ENCODE data around the gene C1QTNF12.

C1QTNF12 gene

DNA sequence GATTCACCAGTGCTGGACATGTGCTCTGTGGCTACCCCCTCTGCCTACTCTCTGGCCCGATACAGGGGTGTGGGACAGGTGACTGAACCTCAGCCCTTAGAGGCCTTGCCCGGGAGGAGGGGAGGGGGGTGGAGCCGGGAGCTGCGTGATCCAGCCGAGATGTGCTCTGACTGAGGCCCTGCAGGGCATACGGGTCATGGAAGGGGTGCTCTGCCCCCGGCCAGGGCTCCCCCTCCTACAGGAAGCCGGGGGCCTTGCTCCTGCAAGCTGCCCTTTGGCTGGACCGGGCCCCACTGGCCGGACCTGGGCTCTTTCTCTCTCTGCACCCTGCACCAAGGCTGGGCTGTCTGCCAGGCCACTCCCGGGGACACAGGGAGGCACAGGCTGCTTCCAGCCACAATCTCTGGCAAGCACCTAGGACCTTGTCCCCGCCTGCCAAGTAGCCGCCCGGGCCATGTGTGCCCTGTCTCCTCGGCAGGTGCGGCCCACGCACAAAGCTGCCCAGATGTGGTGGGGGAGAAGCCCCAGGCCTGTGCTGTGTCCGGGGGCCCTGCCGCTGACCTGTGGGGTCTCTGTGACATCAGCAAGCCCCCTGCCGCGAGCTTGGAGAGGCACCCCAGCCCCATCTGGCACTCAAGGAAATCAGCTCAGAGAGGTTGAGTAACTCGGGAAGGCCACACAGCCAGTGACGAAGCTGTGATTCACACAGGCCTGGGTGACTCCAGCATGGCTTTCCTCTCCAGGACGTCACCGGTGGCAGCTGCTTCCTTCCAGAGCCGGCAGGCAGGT lies 35.2 kb upstream of the C1QTNF12 start:
- peak; percentile 7 for DNase-seq

DNA sequence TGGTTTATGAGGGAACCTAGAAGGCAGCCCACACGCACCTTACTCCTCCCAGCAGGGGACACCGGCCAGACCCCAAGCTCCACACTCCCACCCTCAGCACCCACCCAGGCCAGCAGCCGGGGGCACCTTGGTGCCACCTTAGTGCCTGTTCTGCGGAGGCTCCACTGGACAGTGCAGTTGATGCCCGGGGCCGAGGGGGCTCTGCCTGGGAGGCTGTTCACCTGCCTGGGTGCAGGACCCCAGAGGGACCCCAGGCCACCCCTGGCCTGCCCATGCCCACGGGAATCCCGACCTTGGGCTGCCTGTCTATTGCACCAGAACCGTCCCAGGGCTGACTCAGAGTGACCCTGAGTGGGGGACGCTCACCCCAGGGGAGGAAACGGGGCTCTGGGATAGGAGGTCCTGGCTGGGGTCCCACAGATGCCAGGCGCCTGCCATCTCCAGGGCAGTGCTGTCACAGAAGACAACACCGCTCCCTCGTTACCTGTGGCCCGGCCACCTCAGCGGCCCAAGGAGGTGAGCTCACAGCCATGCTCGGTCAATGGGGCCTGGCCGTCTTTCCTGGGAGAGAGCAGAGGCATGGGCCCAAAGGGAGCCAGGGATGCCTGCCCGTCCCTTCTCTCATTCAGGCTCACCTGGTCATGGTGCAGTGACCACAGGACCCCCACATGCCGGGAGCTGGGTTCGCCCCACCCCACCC lies 34.4 kb upstream of the C1QTNF12 start:
- DNase-seq = no peak

DNA sequence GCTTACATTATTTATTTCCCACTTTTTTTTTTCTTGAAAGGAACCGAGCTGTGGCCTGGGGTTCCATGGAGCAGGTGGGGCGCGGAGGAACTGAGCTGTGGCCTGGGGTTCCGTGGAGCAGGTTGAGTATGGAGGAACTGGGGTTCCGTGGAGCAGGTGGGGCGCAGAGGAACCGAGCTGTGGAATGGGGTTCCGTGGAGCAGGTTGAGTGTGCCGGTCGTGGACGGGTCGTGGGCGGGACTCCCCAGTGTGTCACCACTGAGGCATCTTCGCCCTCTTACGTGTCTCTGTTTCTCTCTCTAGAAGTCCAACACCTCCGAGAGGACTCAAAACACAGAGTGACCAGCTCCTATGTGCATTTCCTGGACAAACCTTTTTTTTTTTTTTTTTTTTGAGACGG lies 32.5 kb upstream of the C1QTNF12 start:
- DNase-seq = no peak

DNA sequence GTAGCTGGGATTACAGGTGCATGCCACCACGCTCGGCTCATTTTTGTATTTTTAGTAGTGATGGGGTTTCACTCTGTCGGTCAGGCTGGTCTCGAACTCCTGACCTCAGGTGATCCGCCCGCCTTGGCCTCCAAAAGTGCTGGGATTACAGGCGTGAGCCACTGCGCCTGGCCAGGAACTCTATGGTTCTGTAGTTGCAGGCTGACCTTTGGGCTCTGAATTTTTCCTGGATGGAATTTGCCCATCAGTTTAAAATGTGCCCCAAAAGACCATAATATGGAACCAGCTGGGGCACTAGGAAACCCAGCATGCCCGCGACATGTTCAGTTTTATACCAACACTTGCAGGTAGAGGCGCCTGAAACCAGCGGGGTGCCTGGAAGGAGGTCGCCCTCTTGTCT lies 32.1 kb upstream of the C1QTNF12 start:
- no peak for DNase-seq

DNA sequence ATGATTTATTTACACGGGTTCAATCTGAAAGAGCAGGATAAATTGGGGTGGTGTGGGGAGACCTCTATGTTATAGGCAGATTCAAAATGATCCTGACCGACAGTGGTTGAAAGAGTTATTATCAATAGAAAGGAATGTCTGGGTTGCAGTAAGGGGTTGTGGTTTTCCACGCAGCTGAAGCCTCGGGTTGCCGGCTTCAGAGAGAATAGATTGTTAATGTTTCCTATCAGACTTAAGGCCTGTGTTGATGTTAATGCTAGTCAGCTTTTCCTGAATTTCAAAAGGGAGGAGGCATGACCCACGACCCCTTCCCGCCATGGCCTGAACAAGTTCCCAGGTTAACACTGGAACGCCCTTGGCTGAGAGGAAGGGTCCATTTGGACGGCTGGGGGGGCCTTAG lies 29.3 kb upstream of the C1QTNF12 start:
- DNase-seq = no peak

DNA sequence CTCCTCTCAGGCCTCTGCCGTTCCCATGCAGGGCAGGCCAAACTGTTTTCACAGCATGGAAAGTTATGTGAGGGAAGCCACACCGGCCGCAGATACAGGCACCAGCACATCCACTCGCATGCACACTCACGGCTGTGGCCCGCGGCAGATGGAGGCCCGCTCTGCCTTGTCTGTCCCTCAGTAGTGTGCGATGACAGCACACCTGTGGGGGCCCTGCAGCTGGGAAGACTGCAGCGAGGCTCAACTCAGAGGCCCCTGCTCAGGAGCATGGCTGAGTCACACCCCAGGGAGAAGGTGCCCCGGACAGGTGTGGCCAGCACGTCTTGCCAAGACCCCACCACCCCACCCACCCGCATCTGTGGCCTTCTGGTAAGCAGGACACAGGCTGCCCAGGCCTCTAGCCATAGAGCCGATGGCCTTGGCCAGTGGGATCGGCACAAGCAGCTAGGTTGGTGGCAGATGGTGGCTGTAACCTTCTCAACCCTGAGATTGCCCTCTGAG lies 28.5 kb upstream of the C1QTNF12 start:
- no peak for DNase-seq

DNA sequence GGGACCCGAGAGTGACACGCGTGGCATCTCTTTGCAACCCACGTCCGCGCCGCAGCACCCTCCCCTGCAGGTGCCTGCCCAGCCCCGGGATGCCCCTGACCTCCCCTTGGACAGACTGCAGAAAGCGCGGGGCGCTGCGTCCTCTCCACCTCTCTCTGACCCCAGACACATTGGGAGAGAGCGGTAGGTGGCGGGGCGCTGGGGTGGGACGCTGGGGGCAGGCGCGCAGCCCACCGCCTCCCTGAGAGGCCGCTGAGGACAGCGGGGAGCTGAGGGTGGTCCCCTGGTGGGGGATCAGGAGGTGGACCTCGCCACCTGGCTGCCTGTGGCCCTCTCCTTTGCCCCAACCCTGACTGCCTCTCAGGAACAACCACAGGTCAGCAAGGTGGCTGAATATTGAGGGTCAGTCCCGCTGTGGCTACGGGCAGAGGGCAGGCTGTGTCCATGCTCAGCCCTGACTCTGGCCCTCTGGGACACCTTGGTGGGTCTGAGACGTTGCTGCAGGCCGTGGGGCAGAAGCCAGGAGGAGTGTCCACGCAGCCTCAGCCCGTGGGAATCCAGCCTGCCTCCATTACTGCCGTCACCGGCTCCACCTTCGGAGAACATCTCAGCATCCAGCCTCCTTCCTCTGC lies 27.9 kb upstream of the C1QTNF12 start:
- no peak for DNase-seq

DNA sequence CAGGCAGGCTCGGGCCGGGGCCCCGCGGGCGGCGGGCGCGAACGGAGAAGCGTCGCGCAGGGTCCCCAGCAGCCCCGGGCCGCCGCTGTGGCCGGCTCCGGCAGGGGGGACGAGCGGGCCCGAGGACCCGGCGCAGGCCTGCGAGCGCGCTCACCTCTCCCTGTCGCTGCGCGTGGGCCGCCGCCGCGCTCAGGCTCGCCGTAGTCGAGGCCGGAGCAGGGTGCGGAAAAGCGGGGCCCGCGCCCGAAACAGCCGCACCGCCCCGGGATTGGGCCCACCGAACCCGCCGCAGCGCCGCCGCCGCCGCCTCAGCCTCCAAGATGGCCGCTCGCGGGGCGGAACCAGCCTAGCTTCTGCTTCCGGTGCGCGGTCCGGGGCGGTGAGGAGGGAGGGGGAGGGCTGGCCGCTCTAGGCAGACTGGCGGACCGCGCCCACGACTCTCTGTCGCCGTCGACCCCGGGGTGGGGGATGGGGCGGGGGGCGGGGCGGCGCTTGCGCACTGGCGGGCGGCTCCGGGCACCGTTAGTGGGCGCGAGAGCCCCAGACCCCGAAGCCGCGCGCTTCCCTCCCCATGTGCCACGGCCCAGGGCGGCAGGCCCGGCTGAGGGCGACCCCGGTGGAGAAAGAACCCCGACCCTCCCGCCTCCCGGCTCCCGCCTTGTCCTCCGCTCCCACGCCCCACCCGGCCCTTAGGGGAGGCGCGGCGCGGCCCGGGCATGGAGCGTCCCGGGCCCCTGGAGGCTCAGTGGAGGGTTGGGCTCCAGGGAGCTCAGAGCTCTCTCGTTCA lies 27.2 kb upstream of the C1QTNF12 start, which contains the start of gene UBE2J2:
Gene UBE2J2 (minus strand): TSS at position 343 of the 787 bp plus-strand sequence. CDS start 5,862 bp downstream, outside the sequence.
- DNase-seq = peak; percentile 86

DNA sequence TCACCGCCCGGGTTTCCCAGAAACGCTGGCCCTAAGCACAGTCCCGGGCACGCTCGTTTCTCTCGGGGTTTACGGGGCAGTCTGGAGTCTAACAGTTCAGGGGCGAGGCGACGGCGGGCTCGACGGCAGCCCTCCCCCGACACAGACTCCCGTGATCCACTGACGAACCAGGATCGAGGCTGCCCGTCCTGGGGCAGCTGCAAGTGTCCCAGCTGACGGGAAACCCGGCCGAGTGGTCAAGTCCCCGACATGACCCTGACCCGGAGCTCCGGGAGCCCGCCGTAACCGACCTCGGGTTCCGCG lies 26.6 kb upstream of the C1QTNF12 start:
- DNase-seq = no peak

DNA sequence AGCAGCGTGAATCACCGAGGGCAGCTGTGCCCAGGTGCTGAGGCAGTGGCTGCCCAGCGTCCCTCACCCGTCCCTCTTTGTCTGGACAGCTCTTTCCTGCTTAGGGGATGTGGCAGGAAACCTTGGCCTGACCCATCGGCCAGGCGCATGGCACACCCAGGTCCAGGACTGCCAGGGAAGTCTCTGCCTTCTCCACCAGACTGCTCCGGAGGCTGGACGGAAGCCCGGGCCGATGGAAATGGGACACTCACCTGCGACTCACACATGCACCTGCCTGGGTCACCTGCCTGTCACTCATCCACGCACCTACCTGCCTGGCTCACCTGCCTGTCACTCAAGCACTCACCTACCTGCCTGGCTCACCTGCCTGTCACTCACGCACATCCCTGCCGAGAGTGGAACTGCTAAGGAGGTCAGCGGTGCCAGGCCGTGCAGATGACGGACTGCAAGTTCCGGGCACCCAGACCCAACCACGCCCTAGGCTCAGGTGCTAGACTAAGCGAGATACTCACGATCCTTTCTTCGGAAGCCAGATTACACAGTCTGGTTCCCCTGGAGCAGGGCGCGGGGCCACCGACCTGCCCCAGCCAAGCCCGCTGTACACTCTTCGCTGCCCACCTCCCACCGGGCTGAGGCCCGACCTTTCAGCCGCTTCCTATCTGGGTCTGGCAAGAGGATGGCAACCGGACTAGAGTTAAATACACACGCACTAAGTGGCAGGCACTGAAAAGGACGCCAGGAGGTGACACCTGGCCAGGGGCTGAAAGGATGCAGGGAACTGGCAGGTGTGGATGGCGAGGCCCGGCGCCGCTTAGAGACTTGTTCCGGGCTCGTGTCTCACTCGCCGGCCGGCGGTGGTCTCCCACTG lies 26.1 kb upstream of the C1QTNF12 start:
- DNase-seq = peak; percentile 32

DNA sequence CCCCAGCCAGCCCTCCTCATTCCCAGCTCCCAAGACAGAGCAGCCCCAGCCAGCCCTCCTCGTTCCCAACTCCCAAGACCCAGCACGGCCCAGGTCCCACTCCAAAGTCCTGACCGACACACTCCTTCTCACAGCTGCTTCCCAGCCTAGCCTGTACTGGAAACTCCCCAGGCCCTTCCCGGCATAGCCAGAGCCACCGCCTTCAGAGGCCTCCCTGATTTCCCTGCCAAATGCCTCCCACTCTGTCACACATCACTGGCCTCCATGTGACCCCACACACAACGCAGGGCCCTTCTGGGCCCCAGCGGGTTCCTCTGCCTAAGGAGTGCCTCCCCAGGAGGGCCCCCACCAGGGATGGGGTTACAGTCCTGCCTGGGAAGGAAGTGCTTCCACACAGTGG lies 24.3 kb upstream of the C1QTNF12 start:
- no peak for DNase-seq

DNA sequence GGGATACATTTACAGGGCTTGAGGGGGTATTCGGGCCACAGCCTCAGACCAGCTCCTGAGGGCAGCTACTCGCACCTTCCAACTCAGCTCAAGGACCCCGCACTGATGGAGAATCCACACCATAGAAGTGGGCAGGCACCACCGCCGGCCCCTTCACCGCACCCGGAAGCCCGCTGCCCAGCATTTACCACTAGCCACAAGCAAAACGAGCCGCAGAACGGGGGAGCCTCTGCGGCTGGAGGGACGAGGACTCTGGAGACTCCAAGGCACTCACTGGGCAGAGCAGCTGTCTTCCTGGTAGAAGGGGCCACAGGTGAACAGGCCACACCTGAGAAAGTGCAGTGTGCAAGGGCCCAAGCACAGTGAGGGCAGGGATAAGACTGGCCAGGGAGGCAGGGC lies 21.8 kb upstream of the C1QTNF12 start:
- DNase-seq = no peak

DNA sequence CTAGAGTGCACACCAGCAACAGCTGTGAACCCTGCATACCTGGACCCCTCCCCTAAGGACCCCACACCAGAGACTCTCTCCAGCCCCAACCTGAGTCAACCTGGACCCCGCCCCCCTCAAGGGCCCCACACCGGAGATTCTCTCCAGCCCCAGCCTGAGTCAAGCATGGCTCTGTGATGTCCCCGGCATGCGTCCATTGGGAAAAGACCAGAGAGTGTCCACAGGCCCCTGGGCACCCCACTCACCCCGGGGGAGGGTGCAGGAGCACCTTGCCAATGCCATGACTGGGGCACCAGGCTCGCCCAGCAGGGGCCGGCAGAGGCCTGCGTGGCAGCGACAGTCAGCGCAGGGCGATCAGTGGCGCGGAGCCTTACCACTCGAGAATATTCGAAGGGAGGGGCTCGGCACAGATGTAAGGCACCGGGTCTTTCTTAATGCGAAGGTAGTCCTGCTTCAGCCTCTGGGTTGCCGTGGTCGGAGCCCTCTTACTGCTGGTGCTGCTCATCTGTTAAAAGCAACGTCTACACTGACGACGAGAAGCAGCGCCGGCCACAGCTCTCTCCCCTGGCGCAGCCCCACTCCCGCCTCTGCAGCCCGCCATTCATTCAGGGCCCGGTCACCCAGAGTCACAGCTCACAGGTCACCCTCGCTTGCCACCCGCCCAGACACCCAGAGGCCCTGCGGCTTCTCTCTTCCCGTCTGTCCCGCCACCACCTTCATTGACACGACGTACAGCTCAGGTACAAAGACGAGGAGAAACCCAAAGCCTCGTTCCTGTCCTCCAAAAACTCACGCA lies 21.2 kb upstream of the C1QTNF12 start:
- DNase-seq = no peak

DNA sequence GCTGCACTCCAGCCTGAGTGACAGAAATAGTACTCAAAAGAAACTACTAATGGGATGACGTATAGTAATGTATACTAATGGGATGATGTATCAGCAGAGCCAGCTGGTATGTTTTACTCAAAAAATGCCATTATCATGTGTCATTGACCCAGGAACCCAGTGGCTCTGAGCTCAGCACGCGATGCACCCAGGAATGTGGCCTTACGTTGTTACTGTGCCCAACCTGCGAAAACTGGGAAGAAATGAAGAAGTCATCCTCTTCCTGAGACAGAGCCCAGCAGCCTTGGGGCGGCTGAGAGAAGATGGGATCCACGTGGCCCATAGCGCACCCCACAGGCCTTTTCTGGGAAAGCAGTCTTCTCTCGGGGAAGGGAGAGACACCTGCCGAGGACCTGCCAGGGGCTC lies 18.3 kb upstream of the C1QTNF12 start:
- DNase-seq = no peak

DNA sequence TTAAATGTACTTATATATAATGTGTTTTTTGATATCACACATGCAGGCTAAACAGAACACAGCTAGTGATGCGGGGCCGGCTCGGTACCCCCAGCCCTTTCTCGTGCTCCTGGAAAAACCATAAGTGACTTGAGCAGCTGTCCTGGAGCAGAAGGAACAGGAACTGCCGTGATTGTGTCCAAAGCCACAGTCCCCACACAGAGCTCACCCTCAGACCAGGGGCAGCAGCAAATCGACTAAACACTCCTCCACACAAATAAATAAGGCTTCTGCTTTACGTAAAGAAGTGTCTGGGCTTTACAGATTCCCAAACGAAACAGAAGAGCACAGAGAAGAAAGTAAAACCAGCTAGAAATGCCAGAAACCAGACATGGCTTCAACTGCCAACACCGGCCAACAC lies 17.5 kb upstream of the C1QTNF12 start:
- DNase-seq = no peak

DNA sequence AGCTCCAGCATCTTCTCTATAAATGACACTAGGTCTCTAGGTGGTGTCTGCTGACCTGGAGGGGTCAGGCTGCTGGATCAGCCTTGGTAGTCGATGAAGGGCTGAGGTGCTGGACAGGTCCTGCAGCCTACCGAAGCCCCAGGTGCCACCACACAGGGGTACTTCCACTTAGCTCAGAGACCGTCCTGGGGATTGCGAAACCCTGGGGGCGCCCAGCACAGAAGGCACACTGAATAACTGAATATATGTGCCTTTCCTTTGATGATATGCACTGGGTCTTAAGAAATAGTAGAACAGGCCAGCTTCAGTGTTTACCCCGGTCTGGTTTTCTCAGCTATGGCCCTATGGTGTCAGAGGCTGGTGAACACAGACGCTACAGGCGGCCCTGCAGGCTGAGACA lies 16.2 kb upstream of the C1QTNF12 start:
- no peak for DNase-seq

DNA sequence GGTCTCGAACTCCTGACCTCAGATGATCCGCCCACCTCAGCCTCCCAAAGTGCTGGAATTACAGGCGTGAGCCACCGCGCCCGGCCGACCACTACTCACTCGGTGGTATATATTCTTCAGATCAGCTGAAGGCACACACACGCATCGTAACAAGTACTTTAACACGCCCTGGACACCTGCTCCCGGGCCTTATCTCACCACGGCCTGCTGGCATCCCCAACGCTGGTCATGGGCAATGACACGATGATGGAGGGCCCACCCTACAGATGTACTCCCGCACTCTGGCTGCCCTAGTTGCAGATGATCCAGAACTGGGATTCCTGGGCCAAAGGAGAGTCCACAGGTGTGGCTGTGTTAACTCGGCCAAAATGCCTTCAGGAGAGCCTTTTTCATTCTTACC lies 15.5 kb upstream of the C1QTNF12 start:
- no peak for DNase-seq

DNA sequence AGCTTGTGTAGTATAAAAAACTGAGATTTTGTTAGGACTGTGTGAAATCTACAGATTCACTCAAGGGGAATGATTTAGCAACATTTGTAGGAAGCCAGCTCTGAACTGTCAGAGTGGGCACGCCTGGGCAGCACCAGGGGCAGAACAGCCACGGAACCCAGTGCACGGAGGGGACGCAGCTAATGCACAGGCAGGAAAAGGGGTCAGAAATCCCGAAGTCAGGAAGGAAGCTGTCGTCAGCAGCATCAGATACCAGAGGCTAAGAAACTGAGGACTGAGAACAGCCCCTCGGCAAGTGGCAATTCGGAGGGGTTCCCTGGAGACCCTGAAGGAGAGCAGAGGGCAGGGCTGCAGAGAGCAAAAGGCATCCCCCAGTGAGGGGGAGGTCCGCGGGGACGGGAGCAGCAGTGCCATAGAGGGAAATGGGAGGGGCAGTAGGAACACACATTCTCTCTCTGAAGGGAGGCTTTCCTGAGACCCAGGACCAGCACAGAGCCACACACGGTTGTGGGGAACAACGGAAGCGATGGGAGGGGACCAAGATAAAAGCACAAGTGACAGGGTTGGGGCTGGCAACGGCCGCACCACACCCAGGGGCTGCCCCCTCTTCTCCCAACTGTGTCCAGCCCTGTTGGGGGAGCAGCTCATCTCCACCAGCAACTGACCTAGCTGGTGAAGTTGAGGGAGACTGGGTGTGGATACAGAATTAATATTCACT lies 14.5 kb upstream of the C1QTNF12 start:
- no peak for DNase-seq

DNA sequence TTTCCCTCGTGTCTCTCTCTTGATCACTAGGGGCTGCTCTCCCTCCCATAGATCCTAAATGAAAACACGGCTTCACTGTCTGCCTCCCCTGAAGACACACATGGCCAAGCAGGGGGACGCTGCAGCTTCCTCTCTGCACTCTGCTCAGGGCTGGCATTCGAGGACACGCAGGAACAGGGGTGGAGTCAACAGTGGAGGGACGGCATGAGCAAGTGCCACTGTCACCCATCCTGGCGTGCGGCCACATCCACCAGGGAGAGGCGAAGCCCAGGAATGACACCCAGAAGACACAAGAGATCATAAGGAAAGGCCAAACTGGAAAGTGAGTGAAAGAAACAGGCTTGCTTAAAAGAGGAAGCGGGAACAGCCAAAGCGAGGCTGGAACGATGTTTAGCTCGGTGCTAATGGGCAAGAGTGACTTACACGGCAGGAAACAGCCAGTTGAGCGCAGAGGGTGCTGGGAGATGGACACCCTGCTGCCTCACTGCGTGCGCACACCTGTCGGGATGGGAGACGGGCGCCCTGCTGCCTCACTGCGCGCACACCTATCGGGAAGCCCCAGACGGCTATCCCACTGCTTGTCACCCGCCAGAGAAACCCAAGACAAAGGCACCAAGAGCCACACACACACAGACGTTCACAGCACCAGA lies 13.6 kb upstream of the C1QTNF12 start:
- DNase-seq = no peak

DNA sequence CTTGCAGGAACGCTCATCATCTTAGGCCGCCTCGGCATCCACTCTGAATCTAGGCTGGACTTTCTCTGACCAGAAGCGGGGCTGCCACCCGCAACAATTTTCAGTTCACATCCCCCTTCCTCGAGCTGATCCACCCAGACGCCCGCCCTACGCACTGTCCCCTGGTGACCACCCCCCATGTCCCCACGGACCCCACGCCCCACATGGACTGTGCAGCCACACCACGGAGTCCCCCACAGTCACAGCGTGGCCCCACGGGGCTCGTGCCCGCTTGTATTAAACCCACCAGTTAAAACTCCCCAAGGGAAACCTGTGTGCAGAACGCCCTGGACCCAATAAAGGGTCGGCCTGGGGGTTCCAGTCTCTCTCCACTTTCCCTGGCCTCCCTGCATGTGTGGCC lies 13.0 kb upstream of the C1QTNF12 start:
- no peak for DNase-seq

Data from NCI-H1105 treated with DMSO at 0.1 percent for 48 hours (cell line).